MM.1S (cell line): Measurements from ENCODE around the gene PPP4R4.

Source experiments
- DNase-seq: peaks from one replicate; pipeline ENCODE4 v3.0.0-alpha.2; 2015
- H2AFZ ChIP-seq: fragments of 300-600 bp; sonication (generic); 2 replicates; pipeline ENCODE4 v1.6.0; 2016; ENCODE audit warnings: antibody characterized with exemption, low read length
- H3F3A ChIP-seq: fragments of 300-600 bp; sonication (generic); 2 replicates; pipeline ENCODE4 v1.6.1; 2016; ENCODE audit warnings: mild to moderate bottlenecking, antibody characterized with exemption, low read length, moderate library complexity, mixed read lengths; ENCODE audit not compliant: insufficient read depth
- H3K27ac ChIP-seq: fragments of 300-600 bp; sonication (generic); 2 replicates; pipeline ENCODE4 v1.5.1; 2016; ENCODE audit warnings: mild to moderate bottlenecking, low read length
- H3K27me3 ChIP-seq: fragments of 300-600 bp; sonication (generic); replicated peaks from 2 replicates; pipeline ENCODE4 v1.6.0; 2016; ENCODE audit warnings: low read length; ENCODE audit not compliant: insufficient read depth
- H3K36me3 ChIP-seq: fragments of 300-600 bp; sonication (generic); replicated peaks from 2 replicates; pipeline ENCODE4 v1.6.1; 2016; ENCODE audit warnings: mild to moderate bottlenecking, low read length, mixed read lengths; ENCODE audit not compliant: insufficient read depth
- H3K4me1 ChIP-seq: fragments of 300-600 bp; sonication (generic); 2 replicates; pipeline ENCODE4 v1.6.1; 2016; ENCODE audit warnings: low read length, mixed read lengths
- H3K4me2 ChIP-seq: fragments of 300-600 bp; sonication (generic); 2 replicates; pipeline ENCODE4 v1.6.0; 2016; ENCODE audit warnings: low read depth, low read length
- H3K4me3 ChIP-seq: fragments of 300-600 bp; sonication (generic); 2 replicates; pipeline ENCODE4 v1.5.1; 2016; ENCODE audit warnings: low read length, mixed read lengths
- H3K79me2 ChIP-seq: fragments of 300-600 bp; sonication (generic); 2 replicates; pipeline ENCODE4 v1.6.1; 2016; ENCODE audit warnings: mixed run types, low read length, mixed read lengths
- H3K9ac ChIP-seq: fragments of 300-600 bp; sonication (generic); 2 replicates; pipeline ENCODE4 v1.6.1; 2016; ENCODE audit warnings: low read length, mixed read lengths
- H3K9me2 ChIP-seq: fragments of 300-600 bp; sonication (generic); replicated peaks from 2 replicates; pipeline ENCODE4 v1.6.1; 2016; ENCODE audit warnings: mild to moderate bottlenecking, low read length, mixed read lengths; ENCODE audit not compliant: insufficient read depth
- H3K9me3 ChIP-seq: fragments of 300-600 bp; sonication (generic); replicated peaks from 2 replicates; pipeline ENCODE4 v1.6.1; 2016; ENCODE audit warnings: mild to moderate bottlenecking, low read length, mixed read lengths; ENCODE audit not compliant: insufficient read depth
- H4K20me1 ChIP-seq: fragments of 300-600 bp; sonication (generic); 2 replicates; pipeline ENCODE4 v1.6.1; 2016; ENCODE audit warnings: mild to moderate bottlenecking, low read length, moderate library complexity, mixed read lengths; ENCODE audit not compliant: insufficient read depth
- EZH2 ChIP-seq: fragments of 300-600 bp; sonication (generic); optimal IDR thresholded peaks from 2 replicates; pipeline ENCODE3; 2017; ENCODE audit warnings: low read depth, mild to moderate bottlenecking, antibody characterized with exemption, low read length, mixed read lengths
- EZH2phosphoT487 ChIP-seq: fragments of 300-600 bp; sonication (generic); IDR thresholded peaks from 2 replicates; pipeline ENCODE4 v1.6.1; 2018; ENCODE audit warnings: antibody characterized with exemption, low read length
- TF ChIP-seq, protein P1 (sequence below): fragments of 300-600 bp; sonication (generic); IDR thresholded peaks from 2 replicates; pipeline ENCODE4 v1.5.1; 2016; ENCODE audit warnings: antibody characterized with exemption, low read length, mixed read lengths

PPP4R4 gene

GRCh38 chr14:94171208-94171607 is 2.9 kb upstream of the PPP4R4 start:
- Histone ChIP-seq H3K4me1 (no peaks in the 10 kb centered on the region), H3K79me2 (no peaks in the 10 kb centered on the region), H3K9me2 (no peaks in the 10 kb centered on the region), H3K4me3 (no peak overlapping the region), H4K20me1 (no peaks in the 10 kb centered on the region), H3K4me2 (no peak overlapping the region), H3K36me3 (no peaks in the 10 kb centered on the region), H2AFZ (no peak overlapping the region), H3K9ac (no peak overlapping the region), H3K27ac (no peak overlapping the region), H3K9me3 (no peaks in the 10 kb centered on the region), H3F3A (no peaks in the 10 kb centered on the region; the same call in 1 of the 2 replicates), H3K27me3 (no peaks in the 10 kb centered on the region; the same call in 1 of the 2 replicates)
- no peak for DNase-seq
- no peak for TF ChIP-seq EZH2phosphoT487
- TF ChIP-seq, protein P1, sequence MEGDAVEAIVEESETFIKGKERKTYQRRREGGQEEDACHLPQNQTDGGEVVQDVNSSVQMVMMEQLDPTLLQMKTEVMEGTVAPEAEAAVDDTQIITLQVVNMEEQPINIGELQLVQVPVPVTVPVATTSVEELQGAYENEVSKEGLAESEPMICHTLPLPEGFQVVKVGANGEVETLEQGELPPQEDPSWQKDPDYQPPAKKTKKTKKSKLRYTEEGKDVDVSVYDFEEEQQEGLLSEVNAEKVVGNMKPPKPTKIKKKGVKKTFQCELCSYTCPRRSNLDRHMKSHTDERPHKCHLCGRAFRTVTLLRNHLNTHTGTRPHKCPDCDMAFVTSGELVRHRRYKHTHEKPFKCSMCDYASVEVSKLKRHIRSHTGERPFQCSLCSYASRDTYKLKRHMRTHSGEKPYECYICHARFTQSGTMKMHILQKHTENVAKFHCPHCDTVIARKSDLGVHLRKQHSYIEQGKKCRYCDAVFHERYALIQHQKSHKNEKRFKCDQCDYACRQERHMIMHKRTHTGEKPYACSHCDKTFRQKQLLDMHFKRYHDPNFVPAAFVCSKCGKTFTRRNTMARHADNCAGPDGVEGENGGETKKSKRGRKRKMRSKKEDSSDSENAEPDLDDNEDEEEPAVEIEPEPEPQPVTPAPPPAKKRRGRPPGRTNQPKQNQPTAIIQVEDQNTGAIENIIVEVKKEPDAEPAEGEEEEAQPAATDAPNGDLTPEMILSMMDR: no peak
- TF ChIP-seq EZH2: no peak

GRCh38 chr14:94172545-94172944 is 1.6 kb upstream of the PPP4R4 start:
- H3K4me3 ChIP-seq: no peak overlapping the region
- H2AFZ ChIP-seq: no peak overlapping the region
- H3K27me3 ChIP-seq: no peaks in the 10 kb centered on the region; the same call in 1 of the 2 replicates
- no peaks in the 10 kb centered on the region for H3K9me2 ChIP-seq
- H3K27ac ChIP-seq: no peak overlapping the region
- no peak for DNase-seq
- no peak overlapping the region for H3K4me2 ChIP-seq
- TF ChIP-seq EZH2 (no peak), EZH2phosphoT487 (no peak)
- TF ChIP-seq, protein P1: no peak
- H4K20me1 ChIP-seq: no peaks in the 10 kb centered on the region
- no peaks in the 10 kb centered on the region; the same call in 1 of the 2 replicates for H3F3A ChIP-seq
- H3K9ac ChIP-seq: no peak overlapping the region
- H3K4me1 ChIP-seq: no peaks in the 10 kb centered on the region
- H3K36me3 ChIP-seq: no peaks in the 10 kb centered on the region
- no peaks in the 10 kb centered on the region for H3K79me2 ChIP-seq
- H3K9me3 ChIP-seq: no peaks in the 10 kb centered on the region

GRCh38 chr14:94173471-94173884 is 644 bp upstream of the PPP4R4 start:
- Histone ChIP-seq H3K9ac (peak overlapping the region; percentile 29; the same call in 1 of the 2 replicates), H3K27me3 (no peaks in the 10 kb centered on the region; the same call in 1 of the 2 replicates), H4K20me1 (no peaks in the 10 kb centered on the region), H3K9me3 (no peaks in the 10 kb centered on the region), H3K79me2 (no peaks in the 10 kb centered on the region), H3K4me2 (peak overlapping the region; percentile 79), H2AFZ (peak overlapping the region; percentile 65; the same call in 1 of the 2 replicates), H3K36me3 (no peaks in the 10 kb centered on the region), H3K4me1 (no peaks in the 10 kb centered on the region), H3K4me3 (peak overlapping the region; percentile 62), H3F3A (no peaks in the 10 kb centered on the region; the same call in 1 of the 2 replicates), H3K27ac (no peak overlapping the region), H3K9me2 (no peaks in the 10 kb centered on the region)
- no peak for DNase-seq
- TF ChIP-seq EZH2 (no peak), EZH2phosphoT487 (no peak)
- TF ChIP-seq, protein P1: no peak
